Astrocyte (in vitro differentiated cells and primary cell): ENCODE data around the gene CSMD2.

Experiments used
- CTCF ChIP-seq: IDR thresholded peaks from 2 replicates; pipeline ENCODE4 v1.5.1; 2011; ENCODE audit warnings: low read depth, mild to moderate bottlenecking, inconsistent platforms, low read length, moderate library complexity; ENCODE audit not compliant: insufficient read depth
- EZH2 ChIP-seq: IDR thresholded peaks from 2 replicates; pipeline ENCODE4 v1.6.1; 2012; ENCODE audit warnings: mild to moderate bottlenecking, low read length, inconsistent platforms; ENCODE audit not compliant: insufficient read depth

GRCh38 chr1:33687000-33687399 is 478.0 kb downstream of the CSMD2 start:
- TF ChIP-seq CTCF (no peak), EZH2 (no peak)
